Right hindlimb (tissue), 1 donor: Measurements from ENCODE around the gene SFRP2.

Experiments used
- DNase-seq: peaks from one replicate; pipeline ENCODE4 v3.0.0-alpha.2; 2018

The SFRP2 gene

DNA sequence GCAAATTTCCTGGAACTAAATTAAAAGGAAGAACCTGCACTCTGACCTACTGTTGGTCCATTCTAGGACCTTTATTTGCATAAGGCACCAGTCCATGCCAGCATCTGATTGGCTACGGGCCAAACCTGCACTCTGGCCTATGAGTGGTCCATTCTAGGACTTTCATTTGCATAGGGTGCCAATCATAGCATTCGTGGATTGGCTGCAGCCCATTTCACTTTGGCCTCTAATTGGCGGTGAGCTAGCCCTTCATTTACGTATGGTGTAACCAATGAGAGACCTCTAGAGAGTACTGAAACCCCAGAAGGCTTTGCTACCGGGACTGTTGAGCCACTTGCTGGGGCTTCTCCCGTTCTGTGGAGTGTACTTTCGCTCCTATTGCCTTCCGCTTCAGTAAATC lies 23.0 kb downstream of the SFRP2 start:
- no peak for DNase-seq

DNA sequence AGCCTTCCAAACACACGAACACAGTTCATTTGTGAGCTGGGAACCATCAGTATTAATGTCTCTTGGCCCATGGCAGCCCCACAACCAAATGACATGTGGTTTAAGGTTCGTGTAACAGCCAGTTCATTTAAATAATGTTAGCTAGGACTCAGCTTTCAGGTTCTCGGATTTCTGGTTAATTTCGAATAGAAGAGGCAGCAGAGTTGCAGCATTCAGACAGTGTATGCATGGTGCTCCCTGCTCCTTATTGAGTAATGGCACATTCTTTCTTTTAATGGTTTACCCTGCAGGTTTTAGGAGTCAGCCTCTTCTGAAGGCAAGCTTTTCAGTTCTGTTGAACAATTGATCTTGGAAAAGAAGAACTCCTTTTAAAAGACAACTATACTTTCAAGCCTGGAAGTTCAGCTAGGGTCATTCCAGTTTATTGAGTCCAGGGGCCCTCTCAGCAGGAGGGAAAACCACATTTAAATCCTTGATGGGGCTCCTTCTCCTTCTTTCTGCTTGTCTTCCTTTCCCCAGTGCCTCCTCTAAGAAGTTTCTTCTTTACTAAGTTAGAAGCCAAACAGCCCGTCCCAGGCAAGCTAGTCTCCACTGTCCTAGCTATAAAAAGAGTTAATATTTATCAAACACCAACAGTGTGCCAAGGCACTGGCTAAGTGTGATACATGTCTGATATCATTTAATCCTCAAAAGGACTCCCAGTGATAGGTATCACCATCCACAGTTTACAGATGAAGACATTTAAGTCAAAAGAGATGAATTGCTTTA lies 24.1 kb downstream of the SFRP2 start:
- no peak for DNase-seq

DNA sequence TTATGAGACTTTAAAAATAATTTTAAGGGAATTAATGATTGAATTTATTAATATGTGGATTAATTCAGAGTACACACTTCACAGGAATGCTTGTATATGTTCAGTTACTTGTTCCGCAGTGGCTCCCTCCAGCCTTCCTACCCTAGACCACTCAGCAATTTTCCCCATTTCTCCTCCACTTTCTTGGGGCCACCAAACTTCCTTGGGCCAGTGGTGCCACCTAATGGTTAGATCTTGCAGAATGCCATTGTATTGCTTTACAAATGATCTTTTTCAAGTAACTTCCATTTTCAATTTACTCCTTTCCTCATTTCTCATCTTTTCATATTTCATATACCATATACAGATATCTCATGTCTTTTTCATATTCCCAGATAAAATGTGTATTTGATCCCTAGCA lies 25.5 kb downstream of the SFRP2 start:
- DNase-seq = no peak

DNA sequence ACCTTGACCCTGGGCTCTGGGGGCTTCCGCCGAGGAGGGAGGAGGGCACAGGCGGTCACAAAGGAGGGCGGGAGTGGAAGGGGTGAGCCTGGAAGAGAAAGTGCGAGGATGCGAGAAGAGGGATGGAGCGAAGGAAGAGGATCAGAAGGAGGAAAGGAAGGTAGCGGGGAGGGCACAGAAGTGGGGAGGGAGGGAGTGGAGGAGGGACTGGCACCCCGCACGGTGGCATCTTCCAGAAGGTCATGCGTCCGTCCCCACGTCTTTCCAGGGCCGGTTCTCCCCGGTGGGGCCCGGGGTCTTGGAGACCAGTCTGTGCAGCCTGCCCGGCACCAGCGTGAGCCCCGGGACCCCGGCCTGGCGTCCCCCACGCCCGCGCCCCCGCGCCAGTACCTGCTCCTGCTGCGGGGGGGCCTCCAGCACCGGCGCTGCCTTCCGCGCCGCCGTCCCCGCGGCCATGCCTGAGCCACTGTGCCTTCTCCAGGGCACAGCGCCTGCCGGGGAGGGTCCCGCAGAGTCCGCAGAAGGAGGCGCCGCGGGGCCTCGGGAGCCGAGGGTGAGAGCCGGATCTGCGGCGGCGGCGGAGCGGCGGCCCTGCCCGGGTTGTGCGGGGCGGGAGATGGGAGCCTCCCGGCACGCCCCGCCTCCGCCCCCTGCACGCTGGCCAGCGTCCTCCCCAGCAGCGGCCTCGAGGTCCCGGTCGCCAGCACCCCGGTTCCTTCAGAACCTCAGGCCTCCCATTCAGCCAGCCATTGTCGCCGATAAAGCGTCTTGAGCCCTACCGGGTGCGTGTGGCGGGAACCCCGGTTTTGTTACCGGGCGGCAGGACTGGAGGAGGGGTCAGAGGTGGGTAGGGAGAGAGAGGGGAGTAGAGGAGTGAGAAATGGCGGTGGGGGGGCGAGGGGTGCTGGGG lies 29.2 kb downstream of the SFRP2 start, which contains the start of gene RNF175:
Gene RNF175, minus strand, starts transcription at position 618 of the 910 bp plus-strand sequence. Its CDS starts 162 bp downstream, at position 456.
- DNase-seq = peak; percentile 49

DNA sequence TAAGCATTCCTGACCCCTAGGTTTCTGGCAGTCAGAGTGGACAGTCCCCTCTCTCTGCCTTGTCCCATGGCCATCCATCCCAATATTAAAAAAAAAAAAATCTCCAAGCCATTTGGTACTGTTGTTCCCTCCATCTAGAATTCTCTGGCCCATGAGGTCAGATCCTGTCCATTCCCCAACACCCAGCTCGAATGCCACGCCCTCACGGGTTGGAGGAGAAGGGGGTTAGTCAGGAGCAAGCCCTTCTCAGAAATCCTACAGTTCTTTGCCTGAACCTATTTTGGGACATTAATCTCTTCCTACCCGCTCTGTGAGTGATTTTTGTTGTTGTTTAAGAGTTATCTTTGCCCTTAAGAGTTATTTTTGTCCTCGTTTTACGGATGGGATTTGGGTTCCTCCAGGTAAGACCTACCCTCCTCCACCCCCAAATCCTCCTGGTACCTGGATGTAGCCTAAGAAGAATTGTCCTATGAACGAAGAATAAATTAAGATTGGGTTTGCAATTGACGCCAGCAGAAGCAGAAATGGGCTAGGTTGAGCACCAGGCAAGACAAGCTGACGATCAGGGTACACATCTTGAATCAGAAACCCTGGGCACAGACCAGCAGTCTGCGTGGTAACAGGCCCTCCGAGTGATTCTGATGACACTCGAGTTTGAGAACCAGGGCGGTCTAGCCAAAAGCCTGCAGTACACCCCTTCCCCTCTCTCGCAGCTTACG lies 30.0 kb downstream of the SFRP2 start:
- no peak for DNase-seq

DNA sequence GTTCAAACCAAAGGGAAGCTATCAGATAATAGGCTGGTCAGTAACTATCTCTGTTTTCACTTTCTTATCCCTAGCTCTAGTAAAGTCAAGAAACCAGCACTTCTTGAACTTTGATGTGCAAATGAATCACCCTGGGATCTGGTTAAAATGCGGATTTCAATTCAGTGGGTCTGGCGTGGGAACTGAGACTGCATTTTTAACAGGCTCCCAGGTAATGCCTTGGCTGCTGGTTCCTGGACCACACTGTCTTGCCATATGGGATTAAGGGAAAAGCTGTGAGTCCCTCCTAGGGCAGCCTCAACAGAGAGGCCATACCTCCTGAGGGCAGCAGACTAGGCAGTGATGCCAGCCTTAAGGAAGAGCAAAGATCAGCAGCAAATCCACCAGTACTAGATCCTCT lies 30.7 kb downstream of the SFRP2 start:
- DNase-seq = no peak

DNA sequence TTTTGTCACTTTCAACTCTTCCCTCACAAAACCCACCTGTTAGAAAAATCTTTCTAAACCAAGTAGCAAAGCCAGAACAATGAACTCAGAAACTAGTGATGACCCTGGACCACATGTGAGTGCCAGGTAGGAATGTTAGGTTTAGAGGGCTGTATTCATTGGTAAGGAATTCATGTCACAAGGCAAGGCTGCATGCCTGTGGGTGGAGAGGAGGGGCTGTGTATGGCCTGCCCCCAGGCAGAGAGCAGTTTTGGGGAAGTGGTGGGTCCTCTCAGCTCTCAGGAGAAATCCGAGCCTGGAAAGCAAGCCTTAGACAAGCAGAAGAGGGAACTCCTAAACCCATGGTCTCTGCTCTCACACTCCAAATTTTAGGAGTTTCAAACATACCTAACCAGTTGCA lies 31.5 kb downstream of the SFRP2 start:
- no peak for DNase-seq

DNA sequence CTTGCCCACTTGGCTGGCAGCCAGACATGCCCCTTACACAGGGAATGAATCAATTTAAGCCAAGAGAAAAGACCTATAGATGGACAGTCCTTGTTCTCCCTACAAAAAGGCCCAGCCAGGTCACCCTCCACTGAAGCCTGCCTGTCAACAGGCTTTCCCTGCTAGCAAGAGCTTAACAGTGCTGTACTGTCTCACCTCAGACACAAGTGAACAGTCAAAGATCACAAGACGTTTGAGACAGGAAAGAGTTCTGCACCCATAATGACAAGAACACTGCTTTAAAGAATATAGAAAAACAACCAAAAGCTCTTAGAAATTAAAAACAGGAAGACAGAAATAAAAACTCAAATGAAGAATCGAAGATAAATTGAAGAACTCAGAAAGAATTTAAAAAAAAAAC lies 33.7 kb downstream of the SFRP2 start:
- no peak for DNase-seq

DNA sequence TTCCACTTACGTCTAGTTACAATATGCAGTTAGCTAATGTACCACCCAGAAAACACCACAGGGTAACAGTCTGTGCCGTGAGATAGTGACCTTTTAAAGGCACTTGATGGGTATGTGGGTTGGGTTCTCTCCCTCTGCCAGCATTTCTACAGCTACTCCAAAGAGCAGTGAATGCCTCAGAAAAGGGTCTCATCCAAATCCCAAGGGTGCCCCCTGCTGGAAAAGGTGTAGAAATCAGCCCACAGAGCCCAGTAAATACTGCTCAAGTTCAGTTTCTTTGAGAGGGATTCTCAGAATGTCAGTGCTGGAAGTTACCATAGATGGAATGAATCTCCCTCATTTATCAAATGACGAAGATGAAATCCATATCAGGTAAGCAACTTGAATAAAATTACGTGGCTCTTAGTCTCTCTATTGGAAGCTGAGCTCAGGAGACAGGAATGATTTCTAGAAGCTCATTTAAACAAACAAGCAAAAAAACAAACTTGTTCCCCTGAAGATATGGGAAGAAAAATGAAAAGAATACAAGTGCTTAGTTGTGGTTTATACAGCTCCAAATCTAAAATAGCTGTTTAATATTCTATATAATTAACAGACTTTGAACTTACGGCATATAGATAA lies 38.6 kb downstream of the SFRP2 start:
- peak; percentile 78 for DNase-seq

DNA sequence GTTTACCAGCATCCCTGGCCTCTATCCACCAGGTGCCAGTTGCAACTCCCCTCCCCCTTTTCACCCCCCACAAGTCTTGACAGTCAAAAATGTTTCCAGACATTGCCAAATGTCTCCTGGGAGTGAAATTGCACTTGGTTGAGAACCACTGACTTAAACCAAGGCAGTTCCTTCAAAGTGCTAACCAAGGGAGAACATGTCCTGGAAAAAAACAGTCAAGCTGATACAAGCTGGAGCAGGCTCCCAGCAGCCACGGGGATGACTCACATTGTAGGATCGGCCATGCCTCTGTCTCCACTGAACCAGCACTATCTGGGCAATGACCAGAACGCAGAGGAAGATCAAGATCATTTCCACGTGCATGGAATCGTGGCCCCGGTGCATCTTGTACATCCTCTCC lies 40.5 kb downstream of the SFRP2 start:
- DNase-seq = no peak

DNA sequence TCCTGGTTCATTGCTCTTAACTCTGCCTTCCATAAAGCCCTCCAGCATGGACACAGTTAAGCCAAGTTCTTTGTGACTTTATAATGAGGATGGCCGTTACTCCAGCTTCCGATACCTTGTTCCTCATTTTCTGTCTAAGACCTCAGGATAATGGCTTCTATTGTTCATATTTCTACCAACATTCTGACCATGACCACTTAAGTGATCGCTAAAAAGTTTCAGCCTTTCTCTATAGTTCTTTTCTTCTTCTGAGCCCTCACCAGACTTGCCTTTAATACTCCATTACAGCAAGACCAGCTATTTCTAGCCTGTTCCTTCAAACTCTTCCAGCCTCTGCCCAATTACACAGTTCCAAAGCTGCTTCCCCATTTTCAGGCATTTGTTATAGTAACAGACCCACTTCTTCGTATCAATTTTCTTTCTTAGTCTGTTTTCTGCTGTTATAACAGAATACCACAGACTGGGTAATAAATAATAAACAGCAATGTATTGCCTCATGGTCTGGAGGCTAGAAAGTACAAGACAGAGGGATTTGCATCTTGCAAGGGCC lies 41.4 kb downstream of the SFRP2 start:
- no peak for DNase-seq

DNA sequence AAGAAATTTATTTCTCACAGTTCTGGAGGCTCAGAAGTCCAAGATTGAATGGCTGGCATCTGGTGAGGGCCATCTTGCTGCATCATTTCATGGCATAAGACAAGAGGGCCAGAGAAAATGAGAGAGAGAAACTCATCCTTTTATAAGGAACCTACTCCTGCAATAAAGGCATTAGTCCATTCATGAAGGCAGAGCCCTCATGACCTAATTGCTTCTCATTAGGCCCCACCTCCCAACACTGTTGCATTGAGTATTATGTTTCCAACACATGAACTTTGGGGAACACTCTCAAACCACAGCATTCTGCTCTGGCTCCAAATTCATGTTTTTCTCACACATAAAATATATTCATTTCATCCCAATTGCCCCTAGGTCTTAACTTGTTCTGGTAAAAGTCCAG lies 43.2 kb downstream of the SFRP2 start:
- no peak for DNase-seq

DNA sequence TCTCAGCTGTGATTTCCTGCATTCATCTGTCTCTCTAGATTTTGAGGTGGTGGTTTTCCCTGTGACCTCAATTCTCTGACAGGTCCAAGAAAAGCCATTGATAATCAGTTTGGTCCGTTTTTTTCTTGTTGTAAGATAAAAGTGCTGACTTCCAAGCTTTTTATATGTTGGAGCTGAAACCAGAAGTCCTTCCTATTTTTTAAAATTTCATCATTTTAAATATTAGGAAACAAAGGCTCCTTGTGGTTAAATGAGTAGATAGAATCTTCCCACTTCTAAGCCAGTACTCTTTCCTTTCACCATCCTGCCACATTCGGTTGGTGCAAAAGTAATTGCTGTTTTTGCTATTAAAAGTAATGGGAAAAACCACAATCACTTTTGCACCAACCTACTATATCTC lies 47.3 kb downstream of the SFRP2 start:
- no peak for DNase-seq

DNA sequence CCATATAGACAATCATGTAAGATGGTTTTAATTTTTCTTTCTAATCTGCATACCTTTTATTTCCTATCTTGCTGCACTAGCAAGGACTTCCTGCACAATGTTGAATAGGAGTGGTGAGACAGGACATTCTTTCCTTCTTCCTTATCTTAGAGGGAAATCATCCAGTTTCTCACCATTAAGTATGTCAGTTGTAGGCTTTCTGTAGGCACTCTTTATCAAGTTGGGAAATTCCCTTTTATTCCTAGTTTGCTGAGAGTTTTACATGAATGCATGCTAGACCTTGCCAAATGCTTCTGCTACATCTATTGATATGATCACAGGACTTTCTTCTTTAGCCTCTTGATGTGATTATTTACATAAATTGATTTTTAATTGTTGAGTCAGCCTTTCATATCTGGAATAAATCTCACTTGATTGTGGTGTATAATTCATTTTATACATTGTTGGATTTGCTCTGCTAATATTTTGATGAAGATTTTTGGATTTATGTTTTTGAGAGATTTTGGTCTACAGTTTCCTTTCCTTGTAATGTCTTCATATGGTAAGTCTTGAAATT lies 52.9 kb downstream of the SFRP2 start:
- DNase-seq = no peak

DNA sequence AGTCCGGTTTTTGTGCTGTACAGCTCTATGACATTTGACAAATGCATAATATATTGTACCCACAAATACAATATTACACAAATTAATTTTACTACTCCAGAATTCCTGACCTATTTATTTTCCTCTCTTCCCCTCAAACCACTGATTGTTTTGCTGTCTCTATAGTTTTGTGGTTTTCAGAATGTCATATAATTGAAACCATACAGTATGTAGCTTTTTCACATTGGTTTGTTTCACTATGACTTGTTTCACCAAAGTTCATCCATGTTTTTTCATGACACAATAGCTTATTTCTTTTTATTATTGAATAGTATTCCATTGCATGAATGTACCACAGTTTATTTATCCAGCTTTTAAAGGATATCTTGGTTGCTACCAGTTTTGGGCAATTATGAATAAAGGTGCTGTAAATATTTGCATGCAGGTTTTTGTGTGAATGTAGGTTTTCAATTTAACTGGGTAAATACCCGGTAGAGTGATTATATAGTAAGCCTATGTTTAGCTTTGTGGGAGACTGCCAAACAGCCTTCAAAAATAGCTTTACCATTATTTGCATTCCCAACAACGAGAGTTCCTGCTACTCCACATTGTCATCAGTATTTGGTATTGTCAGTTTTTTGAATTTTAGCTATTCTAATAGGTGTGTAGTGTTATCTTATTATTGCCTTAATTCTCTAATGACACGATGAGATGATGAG lies 55.0 kb downstream of the SFRP2 start:
- DNase-seq = no peak

DNA sequence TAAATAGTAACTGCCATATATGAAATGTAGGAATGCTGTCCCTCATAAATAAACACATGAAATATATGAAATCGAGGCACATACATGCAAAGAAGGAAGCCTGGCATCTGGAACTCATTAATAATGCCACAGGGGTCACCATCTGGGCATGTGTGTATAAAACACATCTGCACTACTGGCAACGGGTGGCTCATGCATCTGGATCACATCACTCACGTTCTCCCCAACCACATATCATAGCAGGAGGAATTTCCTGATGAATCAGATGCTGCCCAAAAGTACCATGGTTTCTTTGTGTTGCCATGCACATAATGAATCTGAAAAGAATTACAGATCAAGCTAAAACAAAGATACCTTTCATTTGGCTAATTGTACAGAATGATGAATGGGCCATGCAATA lies 57.6 kb downstream of the SFRP2 start:
- DNase-seq = peak; percentile 58
